ENCODE measurements around the gene RDH13.
A peak's percentile ranks its signal among the peaks of the same experiment; 100 is the strongest.

The RDH13 gene

DNA sequence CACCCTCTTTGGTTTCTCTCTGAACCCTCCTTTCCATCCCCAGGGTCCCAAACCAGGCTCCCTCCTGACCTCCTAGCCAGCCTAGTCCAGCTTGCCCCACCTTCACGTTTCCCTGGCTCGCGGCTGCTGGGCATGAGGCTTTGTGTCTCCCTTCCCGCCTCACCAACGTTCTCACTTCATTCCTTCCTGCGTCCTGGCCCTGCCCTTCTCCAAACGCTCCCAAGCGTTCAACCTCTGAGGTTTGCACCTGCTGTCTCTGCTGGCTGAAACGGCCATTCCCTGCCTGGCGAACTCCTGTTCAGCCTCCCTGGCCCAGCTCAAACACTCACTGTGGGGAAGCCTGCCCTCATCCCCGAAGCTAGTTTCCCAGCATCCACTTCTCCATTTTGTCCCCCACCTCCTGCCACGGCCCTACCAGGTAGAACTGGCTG lies 25.1 kb upstream of the RDH13 start:
- H3K36me3 ChIP-seq = peaks cover 3% of the 10 kb centered on the region
- H3K4me3 ChIP-seq (ENCODE audit: low read depth, low read length) = no peak overlapping the region
- H3K27me3 ChIP-seq = peaks cover 39% of the 10 kb centered on the region
- TF ChIP-seq, protein P1, sequence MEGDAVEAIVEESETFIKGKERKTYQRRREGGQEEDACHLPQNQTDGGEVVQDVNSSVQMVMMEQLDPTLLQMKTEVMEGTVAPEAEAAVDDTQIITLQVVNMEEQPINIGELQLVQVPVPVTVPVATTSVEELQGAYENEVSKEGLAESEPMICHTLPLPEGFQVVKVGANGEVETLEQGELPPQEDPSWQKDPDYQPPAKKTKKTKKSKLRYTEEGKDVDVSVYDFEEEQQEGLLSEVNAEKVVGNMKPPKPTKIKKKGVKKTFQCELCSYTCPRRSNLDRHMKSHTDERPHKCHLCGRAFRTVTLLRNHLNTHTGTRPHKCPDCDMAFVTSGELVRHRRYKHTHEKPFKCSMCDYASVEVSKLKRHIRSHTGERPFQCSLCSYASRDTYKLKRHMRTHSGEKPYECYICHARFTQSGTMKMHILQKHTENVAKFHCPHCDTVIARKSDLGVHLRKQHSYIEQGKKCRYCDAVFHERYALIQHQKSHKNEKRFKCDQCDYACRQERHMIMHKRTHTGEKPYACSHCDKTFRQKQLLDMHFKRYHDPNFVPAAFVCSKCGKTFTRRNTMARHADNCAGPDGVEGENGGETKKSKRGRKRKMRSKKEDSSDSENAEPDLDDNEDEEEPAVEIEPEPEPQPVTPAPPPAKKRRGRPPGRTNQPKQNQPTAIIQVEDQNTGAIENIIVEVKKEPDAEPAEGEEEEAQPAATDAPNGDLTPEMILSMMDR (IDR thresholded peaks at IDR 0.05; ENCODE audit: low read depth, low read length) = no peak
- H3K4me1 ChIP-seq = no peaks in the 10 kb centered on the region
- DNase-seq = no peak
- H3K9me3 ChIP-seq = no peaks in the 10 kb centered on the region

DNA sequence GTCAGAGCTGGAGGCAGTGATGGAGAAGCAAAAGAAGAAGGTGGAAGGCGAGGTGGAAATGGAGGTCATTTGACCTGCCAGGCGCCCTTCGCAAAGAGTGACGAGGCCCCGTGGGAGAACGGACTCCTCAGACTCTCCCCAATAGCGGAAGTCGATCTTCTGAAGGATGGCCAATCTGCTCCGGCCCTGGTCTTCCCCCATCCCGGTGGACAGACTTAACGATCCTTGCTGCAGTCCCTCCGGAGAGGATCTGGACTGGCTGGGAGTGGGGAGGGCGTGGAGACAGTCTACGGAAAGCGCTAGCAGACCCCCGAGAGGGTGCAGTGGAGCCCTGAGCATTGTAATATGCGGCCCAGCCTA lies 24.6 kb upstream of the RDH13 start:
- H3K4me3 ChIP-seq (ENCODE audit: low read depth, low read length) = peak overlapping the region; percentile 53

DNA sequence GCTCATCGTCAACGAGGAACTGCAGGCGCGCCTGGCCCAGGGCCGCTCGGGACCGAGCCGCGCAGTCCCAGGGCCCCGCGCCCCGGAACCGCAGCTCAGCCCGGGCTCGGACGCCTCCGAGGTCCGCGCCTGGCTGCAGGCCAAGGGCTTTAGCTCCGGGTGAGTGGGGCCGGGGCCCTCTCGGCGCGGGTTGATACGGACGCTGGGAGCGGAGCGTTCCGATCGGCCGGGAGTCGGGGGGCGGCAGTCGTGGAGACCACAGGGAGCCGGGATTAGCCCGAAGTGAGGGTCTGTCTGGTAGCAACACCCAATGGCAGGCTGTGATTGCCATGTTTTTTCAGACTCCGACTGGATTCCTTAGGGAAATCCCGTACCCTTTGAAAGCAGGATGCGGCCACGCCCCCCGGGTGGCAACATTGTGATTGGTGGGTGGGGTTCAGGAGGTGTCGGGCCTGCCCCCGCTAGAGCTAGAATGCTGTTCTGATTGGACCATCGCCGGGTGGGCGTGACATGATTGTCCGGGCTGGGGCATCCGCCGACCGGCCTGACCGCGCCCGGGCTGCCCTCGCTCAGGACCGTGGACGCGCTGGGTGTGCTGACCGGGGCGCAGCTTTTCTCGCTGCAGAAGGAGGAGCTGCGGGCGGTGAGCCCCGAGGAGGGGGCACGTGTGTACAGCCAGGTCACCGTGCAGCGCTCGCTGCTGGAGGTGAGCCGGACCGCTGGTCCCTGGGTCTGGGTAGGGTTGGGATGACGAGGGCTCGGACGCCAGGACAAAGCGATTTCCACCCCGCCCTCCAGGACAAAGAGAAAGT lies 24.0 kb upstream of the RDH13 start:
- Histone ChIP-seq H3K36me3 (peaks cover 3% of the 10 kb centered on the region), H3K9me3 (peaks cover 5% of the 10 kb centered on the region; the same call in 1 of the 2 replicates), H3K27me3 (peaks cover 48% of the 10 kb centered on the region), H3K4me1 (no peaks in the 10 kb centered on the region), H3K4me3 (ENCODE audit: low read depth, low read length) (peak overlapping the region; percentile 53)
- TF ChIP-seq, protein P1 (IDR thresholded peaks at IDR 0.05; ENCODE audit: low read depth, low read length) = no peak
- DNase-seq = peak; percentile 97

More for the DNA sequence above, 24.6 kb upstream of the RDH13 start:
- H3K27me3 ChIP-seq = peaks cover 42% of the 10 kb centered on the region
- H3K9me3 ChIP-seq = no peaks in the 10 kb centered on the region
- H3K4me1 ChIP-seq = no peaks in the 10 kb centered on the region
- TF ChIP-seq, protein P1 (IDR thresholded peaks at IDR 0.05; ENCODE audit: low read depth, low read length) = no peak
- peaks cover 3% of the 10 kb centered on the region for H3K36me3 ChIP-seq
- no peak for DNase-seq

DNA sequence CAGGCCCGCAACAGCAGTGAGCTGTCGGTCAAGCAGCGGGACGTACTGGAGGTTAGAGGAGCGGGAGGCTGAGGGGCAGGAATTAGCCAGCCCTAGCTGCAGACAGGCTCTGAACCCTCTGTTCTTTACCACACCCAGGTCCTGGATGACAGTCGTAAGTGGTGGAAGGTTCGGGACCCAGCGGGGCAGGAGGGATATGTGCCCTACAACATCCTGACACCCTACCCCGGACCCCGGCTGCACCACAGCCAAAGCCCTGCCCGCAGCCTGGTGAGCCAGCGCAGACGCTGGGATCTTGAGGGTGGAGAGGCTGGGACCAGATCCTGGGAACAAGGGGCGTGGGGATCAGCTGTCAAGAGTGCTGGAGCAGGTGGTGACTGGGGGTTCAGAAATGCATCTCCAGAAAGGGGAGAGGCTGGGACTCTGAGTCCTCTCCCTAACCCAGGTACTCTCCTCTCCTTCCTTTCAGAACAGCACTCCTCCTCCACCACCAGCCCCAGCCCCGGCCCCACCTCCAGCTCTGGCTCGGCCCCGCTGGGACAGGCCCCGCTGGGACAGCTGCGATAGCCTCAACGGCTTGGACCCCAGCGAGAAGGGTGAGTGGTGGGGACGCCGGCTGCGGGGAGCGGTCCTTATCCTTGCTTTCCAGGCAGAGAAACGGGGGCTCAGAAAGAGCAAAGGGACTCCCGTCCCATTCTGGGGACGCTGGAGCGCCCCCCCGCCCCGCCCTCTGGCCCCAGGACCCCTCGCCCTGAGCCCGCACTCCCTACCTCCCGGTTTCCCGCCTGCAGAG lies 23.2 kb upstream of the RDH13 start:
- Histone ChIP-seq H3K4me1 (no peaks in the 10 kb centered on the region), H3K36me3 (peaks cover 3% of the 10 kb centered on the region; the same call in 1 of the 2 replicates), H3K9me3 (peaks cover 9% of the 10 kb centered on the region; the same call in 1 of the 2 replicates), H3K27me3 (peaks cover 55% of the 10 kb centered on the region), H3K4me3 (ENCODE audit: low read depth, low read length) (peak overlapping the region; percentile 53)
- TF ChIP-seq, protein P1 (IDR thresholded peaks at IDR 0.05; ENCODE audit: low read depth, low read length) = no peak
- DNase-seq = no peak

DNA sequence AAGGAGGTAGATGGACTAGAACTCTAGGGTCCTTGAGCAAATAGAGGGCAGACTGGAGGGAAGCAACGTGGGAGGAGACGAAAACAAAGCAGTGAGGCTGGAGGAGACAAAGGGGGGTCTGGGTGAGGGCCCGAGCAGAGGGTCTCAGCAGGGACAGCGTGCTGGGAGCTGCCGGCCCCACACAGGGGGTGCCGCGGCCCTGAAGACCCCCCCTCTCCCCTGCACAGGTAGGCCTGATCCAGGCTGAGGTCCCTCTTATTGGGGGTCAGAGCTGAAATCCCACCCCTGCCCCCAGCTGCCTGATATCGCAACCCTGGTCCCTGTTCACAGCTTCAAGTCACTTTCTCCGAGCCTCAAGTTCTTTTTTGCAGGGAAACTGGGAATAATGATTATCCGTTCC lies 21.5 kb upstream of the RDH13 start:
- H3K4me1 ChIP-seq = no peaks in the 10 kb centered on the region
- TF ChIP-seq, protein P1 (IDR thresholded peaks at IDR 0.05; ENCODE audit: low read depth, low read length) = no peak
- DNase-seq = no peak
- peaks cover 9% of the 10 kb centered on the region; the same call in 1 of the 2 replicates for H3K9me3 ChIP-seq
- H3K4me3 ChIP-seq (ENCODE audit: low read depth, low read length) = no peak overlapping the region
- peaks cover 70% of the 10 kb centered on the region for H3K27me3 ChIP-seq
- H3K36me3 ChIP-seq = no peaks in the 10 kb centered on the region
